Stimulated activated CD8-positive, alpha-beta memory T cell treated with anti-CD3 and anti-CD28 coated beads, Interleukin-2, amount 100 ng/mL, for 1 hour (primary cell): ENCODE measurements around the gene CR1.
A peak's percentile ranks its signal among the peaks of the same experiment; 100 is the strongest.
"Not testable (repeated sequence)": the region's sequence is repeated elsewhere in the genome, so short reads cannot be mapped to it uniquely, and the experiment has no call there.

Experiments used
- DNase-seq, 2 donors: peaks; one replicate each; pipeline ENCODE4 v3.0.0-alpha.2; 2020; ENCODE audit warnings: low read depth in 2 of 2

The CR1 gene

DNA sequence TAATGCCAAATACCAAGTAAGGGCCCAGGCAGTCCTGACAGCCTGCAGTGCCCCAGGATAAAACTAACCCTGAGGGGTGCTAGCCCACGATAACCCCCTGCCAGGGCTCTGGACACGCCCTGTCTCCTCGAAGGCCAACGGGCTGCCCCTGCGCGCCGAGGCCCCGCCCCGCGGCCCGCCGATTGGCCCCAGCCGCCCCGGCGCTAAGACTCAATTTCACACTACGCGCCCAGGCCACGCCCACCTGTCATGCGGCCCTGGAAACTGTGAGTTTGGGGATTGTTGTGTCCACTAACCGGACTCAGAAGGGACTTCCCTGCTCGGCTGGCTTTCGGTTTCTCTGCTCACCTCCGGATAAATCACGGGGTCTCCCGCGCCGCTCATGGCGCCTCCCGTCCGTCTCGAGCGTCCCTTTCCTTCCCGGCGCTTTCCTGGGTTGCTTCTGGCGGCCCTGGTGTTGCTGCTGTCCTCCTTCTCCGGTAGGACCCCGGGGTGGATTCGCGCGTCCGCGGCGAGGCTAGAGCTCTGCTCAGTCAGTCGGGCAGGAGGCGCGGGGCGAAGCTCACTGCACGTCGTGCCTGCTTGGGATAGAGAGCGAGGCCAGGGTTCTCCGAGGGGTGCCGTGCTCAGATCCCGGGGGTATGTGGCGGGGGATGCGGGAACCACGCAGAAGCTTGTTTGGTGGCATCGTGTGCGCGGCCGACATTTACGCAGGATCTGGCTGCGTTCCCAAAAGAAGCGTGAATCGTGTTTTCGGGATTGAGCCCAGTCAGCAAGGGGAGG, 149.1 kb downstream of the CR1 start, which contains the start of gene CR1L:
Gene CR1L, plus strand, starts transcription at position 282 of the 783 bp plus-strand sequence. Its CDS starts 101 bp downstream, at position 383.
- DNase-seq, result peak; percentile 29 to 47

DNA sequence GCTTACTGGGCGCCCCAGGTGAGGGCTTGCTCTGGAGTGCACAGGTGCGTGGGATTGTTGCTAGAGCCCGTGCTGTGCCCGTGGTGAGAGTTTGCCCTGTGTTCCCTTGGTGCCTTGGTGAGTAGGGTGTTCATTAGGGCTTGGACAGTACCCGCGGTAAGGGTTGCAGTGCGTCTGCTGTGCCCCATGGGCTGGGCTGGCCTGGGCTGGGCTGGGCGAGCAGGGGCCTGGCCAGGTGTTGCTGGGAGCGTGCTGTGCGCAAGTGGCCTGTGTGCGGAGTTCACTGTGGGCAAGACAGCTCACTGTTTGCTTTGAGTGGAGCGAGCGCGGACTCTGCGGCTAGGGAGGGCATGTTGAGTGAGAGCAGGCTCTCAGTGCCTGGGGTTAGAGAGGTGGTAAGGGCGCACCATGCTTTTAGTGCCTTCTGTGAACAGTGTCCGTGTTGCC, 149.7 kb downstream of the CR1 start:
- DNase-seq, result no peak

- no peak for DNase-seq
Measured at GRCh38 chr1:207646171-207646570, 150.2 kb downstream of the CR1 start.

- DNase-seq, result no peak
Measured at GRCh38 chr1:207646944-207647579, 151.1 kb downstream of the CR1 start.

DNA sequence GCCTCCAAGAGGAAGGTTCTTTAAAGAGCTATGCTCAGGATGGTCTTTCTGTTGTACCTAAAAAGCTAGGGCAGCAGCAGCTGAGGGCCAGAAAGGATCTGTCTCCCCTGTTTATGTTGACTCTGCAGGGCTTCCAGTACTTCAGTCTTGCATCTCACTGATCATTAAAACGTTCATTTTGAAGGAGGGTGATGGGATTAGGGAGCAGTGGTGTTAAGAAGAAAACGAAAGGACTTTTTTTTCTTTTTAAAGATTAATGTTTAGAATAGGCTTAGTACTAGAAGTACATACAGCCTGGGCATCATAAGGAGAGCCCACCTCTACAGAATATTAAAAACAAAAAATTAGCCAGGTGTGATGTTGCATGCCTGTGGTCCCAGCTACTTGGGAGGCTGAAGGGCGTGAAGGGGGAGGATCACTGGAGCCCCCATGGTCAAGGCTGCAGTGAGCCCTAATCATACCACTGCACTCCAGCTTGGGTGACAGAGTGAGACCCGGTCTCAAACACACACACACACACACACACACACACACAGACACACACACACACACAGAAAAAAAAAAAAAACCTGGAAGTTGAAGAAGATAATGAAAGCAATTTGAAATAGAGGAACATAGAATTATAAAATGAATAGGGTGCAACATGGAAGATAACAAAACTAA, 151.8 kb downstream of the CR1 start:
- no peak for DNase-seq

DNA sequence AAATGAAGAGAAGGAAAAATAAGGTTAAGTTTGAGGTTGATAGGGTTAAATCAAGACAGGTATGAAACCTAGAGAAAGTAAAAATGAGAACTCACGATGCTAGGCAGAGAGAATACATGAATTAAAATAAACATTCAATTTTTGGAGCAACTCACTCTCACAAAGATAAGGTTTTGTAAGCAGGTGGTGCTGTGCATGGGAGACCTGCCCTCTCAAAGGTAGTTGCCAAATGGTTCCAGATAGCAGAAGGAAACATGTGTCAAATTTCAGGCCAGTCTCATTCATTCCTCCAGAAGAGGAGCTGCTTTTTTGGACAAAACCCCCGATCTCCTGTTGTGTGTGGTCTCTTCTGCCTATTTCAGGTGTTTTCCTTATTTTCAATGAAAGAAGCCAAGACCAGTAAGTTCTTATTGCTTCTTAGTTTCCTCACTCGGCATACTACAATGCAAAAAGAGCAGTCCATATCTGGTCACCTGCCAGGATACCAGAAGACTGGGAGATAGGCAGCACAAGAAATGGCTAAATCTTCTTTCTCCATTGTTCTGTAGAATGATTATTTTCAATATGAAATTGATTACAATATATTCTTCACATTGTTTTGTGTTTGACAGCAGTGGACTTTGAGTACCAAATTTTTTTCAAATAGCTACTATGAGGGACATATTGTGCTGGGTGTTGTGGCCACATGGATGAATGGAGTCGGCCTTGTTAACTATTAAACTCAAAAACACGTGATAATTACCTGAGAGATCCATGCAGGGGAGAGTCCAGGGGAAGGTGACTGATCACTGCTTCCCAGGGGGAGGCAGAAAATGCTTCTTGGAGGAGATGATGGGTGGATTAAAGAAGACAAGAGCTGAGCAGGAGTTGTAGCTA, 152.6 kb downstream of the CR1 start:
- DNase-seq, result no peak

DNA sequence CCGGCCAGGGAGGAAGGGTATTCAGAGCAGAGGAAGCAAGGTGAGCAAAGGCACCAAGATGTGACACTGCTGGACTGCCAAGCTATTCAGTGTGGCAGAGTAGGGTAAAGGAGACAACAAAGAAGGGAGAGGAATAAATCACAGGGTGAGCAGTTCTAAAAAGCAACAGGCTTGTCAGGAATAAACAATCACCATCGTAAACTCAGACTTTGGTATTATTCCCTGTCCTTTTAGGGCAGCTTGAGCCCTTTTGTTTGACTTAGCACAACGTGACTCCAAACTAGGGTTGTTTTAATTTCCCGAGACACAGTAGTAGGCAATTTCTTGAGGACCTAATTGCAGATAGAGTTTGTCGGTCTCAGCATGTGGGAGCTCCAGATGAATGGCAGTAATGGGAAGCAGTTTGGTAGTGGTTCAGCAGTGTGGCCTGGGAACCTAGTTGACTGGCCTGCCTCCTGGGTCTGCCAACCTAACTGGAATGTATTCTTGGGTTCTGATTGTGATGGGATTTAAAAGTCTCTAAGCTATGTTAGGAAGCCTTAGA, 153.3 kb downstream of the CR1 start:
- DNase-seq, result no peak

DNA sequence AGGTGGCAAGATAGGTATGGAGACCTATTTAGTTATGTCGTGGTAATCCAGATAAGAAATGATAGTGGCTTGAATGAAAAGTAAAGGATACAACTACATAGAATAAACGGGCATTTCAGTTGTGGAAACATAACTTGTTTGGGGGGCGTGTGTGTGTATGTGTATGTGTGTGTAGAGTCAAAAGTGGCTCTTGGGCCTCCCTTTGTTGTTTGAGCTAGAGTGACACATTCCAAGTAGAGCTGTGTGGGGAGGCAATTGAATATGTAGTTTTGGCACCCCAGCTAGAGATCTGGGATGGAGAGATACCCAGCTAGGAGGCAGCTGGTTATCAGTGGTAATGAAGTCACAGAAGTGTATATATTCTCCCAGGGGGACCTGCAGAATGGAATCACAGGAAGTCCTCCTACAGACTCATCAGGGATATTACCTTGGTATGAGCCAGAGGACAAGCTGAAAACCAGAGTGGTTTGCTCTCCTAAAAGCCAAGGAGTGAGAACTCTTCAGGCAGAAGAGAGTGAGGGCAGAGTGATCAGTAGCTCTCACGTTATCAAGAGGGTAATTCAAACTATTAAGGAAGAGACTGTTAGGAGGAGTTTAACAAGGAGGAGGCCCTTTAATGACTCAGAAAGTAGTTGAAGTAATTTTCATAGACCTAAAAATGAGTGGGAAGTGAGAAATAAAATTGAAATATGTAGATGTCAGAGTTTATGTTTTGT, 154.1 kb downstream of the CR1 start:
- DNase-seq, result no peak

DNA sequence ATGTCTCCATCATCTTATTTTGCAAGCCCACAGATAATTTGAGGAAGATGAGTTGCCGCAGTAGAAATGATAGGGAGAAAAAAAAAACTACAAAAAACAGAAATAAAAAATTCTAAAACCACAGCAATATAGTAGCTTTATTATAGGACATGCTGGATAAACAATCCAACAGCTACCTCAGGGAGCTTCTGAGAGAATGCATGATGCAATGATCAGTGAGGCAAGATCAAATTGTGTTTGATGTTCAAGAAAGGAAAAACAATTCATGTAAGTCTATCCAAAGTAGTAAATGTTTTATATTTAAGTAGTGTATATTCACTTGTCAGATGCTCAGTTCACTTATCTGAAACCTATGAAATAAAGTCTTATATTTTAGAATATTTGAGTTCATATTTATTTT, 155.6 kb downstream of the CR1 start:
- DNase-seq, result no peak

- DNase-seq, result no peak
Measured at GRCh38 chr1:207654320-207654719, 158.4 kb downstream of the CR1 start.

DNA sequence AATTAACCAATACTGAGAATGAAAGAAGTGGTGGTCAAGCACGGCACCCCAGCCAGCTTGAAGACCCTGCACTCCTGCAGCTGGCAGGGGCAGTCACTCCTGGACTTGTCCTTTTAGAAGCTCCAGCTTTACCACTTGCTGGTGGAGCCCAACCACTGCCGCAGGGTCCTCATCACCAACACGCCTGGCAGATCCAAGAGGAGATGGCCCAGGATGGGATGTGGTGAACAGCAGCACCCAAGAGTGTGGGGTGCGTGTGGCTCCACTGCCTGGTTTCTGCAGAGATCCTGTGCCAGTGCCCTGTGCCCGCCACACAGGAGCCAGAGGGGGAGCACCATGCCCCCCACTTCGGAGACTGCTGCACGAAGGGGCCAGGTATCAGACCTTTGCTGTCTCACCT, 162.5 kb downstream of the CR1 start:
- DNase-seq, result no peak

DNA sequence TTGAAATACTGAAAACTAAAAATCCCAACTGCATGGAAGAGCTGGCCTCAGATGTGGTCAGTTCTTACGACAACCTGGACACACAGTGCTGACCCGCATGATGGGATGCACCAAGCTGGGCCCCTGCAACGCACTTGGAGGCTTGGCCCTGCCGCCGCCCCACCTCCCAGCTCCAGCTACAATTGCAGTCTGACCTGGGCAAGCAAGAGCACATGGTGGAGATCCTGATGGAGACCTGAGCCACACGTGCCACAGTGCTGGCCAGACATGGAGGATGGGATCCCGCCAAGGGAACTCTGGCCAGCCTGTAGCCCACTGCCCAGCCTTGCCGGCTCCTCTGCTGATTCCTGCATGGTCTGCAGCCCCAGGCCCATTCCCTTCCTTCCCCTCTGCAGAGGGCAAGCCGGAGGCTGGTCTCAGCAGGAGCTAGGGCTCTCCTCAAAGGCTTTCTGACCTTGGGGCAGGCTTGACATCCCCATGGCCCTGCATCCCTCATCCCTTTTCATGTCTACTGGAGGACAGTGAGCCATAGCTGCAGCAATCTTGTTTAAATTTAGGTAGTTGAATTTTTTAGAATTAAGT, 163.0 kb downstream of the CR1 start:
- no peak for DNase-seq

DNA sequence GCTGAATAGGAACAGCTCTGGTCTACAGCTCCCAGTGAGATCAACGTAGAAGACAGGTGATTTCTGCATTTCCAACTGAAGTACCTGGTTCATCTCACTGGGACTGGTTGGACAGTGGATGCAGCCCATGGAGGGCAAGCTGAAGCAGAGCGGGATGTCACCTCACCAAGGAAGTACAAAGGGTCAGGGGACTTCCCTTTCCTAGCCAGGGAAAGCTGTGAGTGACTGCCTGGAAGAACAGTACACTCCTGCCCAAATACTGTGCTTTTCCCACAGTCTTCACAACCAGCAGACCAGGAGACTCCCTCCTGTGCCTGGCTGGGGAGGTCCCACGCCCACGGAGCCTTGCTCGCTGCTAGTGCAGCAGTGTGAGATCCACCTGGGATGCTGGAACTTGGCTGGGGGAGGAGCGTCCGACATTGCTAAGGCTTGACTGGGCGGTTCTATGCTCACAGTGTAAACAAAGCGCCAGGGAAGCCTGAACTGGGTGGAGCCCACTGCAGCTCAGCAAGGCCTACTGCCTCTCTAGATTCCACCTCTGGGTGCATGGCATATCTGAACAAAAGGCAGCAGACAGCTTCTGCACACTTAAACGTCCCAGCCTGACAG, 163.7 kb downstream of the CR1 start:
- no peak for DNase-seq

DNA sequence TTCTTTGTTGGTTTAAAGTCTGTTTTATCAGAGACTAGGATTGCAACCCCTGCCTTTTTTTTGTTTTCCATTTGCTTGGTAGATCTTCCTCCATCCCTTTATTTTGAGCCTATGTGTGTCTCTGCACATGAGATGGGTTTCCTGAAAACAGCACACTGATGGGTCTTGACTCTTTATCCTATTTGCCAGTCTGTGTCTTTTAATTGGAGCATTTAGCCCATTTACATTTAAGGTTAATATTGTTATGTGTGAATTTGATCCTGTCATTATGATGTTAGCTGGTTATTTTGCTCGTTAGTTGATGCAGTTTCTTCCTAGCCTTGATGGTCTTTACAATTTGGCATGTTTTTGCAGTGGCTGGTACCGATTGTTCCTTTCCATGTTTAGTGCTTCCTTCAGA, 165.5 kb downstream of the CR1 start:
- not testable (repeated sequence) for DNase-seq

GRCh38 chr1:207666342-207666741, 170.4 kb downstream of the CR1 start:
- DNase-seq, result no peak

- no peak for DNase-seq
Measured at GRCh38 chr1:207669528-207670009, 173.6 kb downstream of the CR1 start.

DNA sequence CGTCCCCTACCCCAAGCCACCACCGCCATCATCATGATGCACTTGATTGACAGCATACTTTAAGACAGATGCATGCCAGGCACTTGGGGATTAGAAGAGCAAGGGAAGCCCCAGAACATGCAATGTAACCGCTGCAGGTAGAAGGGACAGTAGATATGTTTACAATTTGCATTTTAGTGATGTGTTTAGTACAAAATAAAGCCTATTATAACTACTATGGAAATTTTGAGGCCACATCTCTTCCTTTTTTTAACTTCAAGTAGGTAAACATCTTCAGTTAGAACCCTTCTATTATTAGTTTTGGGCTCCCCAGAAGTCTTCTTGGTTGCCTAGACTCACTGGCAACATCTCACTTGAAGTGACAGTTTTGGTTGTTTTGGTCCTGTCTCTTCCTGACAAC, 174.2 kb downstream of the CR1 start:
- DNase-seq, result no peak

GRCh38 chr1:207670997-207671396, 175.0 kb downstream of the CR1 start:
- no peak for DNase-seq

DNA sequence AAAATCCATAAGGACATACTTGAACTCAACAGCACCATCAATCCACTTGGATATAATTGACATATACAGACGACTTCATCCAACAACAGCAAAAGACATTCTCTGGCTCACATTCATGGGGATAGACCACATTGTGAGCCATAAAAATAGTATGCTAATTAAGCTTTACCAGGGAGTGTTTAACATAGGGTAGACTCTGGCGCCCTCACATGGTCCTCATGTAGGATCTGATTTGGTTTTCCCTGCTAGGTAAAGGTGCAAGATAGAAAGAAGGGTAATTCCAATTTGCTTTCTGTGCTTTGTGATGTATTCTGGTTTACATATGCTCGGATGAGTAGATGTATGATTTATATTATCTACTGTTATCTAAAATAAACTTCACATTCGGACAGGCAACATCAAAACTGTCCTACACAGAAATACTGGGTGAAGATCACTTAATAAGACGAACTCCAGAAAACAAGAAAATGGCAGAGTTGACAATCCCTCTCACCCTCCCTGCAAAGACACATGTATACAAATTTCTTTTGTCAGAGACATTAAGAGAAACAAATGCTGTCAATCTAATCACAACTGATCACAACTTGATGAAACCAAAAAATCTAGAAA, 176.7 kb downstream of the CR1 start:
- DNase-seq, result no peak
